ENCODE measurements around the gene AGK.

Gene AGK

DNA sequence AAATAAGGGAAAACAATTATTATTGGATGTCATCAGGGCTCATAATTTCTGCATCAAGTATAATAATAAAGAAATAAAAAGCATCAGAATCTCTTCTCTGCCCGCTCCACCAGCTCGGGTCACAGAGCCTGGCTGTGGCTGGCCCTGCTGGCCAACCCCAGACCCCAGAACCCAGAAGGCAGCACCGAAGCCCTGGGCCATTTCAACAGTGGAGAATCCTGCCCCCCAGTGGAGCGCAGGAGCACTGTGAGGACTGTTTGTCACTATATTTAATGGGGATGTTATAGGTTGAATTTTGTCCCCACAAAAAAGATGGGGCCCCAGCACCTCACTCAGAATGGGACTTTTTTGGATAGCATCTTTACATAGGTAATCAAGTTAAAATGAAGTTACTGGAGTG is 123.5 kb downstream of the AGK start:
- TF ChIP-seq GABPA (IDR thresholded peaks at IDR 0.05; ENCODE audit: low read depth) = no peak
- TF ChIP-seq POLR2AphosphoS5 (IDR thresholded peaks at IDR 0.05; ENCODE audit: low read depth) = no peak
- TF ChIP-seq, protein P1, sequence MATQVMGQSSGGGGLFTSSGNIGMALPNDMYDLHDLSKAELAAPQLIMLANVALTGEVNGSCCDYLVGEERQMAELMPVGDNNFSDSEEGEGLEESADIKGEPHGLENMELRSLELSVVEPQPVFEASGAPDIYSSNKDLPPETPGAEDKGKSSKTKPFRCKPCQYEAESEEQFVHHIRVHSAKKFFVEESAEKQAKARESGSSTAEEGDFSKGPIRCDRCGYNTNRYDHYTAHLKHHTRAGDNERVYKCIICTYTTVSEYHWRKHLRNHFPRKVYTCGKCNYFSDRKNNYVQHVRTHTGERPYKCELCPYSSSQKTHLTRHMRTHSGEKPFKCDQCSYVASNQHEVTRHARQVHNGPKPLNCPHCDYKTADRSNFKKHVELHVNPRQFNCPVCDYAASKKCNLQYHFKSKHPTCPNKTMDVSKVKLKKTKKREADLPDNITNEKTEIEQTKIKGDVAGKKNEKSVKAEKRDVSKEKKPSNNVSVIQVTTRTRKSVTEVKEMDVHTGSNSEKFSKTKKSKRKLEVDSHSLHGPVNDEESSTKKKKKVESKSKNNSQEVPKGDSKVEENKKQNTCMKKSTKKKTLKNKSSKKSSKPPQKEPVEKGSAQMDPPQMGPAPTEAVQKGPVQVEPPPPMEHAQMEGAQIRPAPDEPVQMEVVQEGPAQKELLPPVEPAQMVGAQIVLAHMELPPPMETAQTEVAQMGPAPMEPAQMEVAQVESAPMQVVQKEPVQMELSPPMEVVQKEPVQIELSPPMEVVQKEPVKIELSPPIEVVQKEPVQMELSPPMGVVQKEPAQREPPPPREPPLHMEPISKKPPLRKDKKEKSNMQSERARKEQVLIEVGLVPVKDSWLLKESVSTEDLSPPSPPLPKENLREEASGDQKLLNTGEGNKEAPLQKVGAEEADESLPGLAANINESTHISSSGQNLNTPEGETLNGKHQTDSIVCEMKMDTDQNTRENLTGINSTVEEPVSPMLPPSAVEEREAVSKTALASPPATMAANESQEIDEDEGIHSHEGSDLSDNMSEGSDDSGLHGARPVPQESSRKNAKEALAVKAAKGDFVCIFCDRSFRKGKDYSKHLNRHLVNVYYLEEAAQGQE (IDR thresholded peaks at IDR 0.05; ENCODE audit: insufficient replicate concordance, low read depth) = no peak
- TF ChIP-seq, protein P2, sequence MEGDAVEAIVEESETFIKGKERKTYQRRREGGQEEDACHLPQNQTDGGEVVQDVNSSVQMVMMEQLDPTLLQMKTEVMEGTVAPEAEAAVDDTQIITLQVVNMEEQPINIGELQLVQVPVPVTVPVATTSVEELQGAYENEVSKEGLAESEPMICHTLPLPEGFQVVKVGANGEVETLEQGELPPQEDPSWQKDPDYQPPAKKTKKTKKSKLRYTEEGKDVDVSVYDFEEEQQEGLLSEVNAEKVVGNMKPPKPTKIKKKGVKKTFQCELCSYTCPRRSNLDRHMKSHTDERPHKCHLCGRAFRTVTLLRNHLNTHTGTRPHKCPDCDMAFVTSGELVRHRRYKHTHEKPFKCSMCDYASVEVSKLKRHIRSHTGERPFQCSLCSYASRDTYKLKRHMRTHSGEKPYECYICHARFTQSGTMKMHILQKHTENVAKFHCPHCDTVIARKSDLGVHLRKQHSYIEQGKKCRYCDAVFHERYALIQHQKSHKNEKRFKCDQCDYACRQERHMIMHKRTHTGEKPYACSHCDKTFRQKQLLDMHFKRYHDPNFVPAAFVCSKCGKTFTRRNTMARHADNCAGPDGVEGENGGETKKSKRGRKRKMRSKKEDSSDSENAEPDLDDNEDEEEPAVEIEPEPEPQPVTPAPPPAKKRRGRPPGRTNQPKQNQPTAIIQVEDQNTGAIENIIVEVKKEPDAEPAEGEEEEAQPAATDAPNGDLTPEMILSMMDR (IDR thresholded peaks at IDR 0.05; ENCODE audit: insufficient read depth, low read length) = no peak
- no peak for TF ChIP-seq SPI1 (IDR thresholded peaks at IDR 0.05; ENCODE audit: borderline replicate concordance, low read depth)
- H3K4me3 ChIP-seq (replicated peaks; ENCODE audit: insufficient read depth, low read length) = no peak overlapping the region
- H3K27me3 ChIP-seq (ENCODE audit: insufficient read depth, poor library complexity, severe bottlenecking) = no peaks in the 10 kb centered on the region
- DNase-seq (ENCODE audit: low read depth in 1 of 2, low spot score in 1 of 2) = no peak
- no peak overlapping the region for H3K27ac ChIP-seq (replicated peaks)

DNA sequence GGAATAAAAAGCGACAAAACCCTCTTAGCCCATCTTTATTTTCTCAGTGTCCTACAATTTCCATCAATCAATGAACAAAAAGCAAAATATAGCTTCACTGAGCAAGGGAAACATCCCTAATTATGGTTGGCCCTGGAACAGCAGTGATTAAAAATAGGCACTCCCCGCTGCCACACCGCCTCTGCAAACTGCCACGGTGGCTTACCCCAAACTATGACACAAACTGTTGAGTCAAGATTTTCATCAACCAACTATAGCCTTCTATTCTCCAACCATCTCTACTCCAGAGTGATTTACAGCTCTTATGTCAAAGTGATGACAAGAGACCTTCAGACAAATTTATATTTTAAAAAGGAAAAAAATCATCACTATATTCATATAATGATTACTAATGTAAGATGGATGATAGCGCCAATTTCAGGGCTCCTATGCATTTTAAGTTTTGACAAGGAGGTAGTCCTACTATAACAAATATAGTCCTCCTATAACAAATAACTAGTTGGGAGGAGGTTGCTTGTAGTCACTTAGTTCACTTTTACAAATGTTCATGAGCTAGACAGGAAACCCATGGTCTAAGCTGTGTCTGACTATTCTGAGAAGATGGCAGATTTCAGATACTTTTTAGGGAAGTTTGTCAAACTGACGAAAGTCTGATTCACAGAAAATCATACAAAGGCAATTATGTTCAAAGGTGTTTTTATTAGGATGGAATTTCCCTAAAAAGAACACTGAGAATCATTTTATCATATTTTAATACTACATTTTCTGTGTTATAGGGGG is 124.4 kb downstream of the AGK start:
- Histone ChIP-seq H3K27me3 (ENCODE audit: insufficient read depth, poor library complexity, severe bottlenecking) (no peaks in the 10 kb centered on the region), H3K4me3 (replicated peaks; ENCODE audit: insufficient read depth, low read length) (no peak overlapping the region), H3K27ac (replicated peaks) (no peak overlapping the region)
- DNase-seq (ENCODE audit: low read depth in 1 of 2, low spot score in 1 of 2) = peak in 1 of 2 experiments; percentile 39
- TF ChIP-seq SPI1 (IDR thresholded peaks at IDR 0.05; ENCODE audit: borderline replicate concordance, low read depth) (no peak), GABPA (IDR thresholded peaks at IDR 0.05; ENCODE audit: low read depth) (no peak), POLR2AphosphoS5 (IDR thresholded peaks at IDR 0.05; ENCODE audit: low read depth) (no peak)
- TF ChIP-seq, protein P2 (IDR thresholded peaks at IDR 0.05; ENCODE audit: insufficient read depth, low read length) = no peak
- TF ChIP-seq, protein P1 (IDR thresholded peaks at IDR 0.05; ENCODE audit: insufficient replicate concordance, low read depth) = no peak

DNA sequence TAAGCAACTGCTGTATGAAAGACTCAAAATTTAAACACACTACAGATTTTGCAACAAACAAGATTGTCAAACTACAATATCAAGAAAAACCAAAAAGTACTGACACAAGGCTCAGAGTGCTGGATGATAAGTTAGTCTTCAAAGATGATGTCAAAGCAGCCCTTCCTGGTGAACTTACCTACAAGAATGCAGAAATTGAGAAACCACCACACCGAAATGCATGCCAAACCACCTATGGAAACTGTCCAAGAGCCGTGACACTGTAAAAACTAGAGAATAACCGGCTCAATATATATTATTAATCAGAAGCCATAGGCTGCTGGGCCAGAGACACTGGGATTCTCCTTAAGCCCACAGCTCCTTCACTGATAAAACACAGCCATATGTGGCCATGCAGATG is 125.4 kb downstream of the AGK start:
- no peak for DNase-seq (ENCODE audit: low read depth in 1 of 2, low spot score in 1 of 2)
- TF ChIP-seq, protein P1 (IDR thresholded peaks at IDR 0.05; ENCODE audit: insufficient replicate concordance, low read depth) = no peak
- TF ChIP-seq POLR2AphosphoS5 (IDR thresholded peaks at IDR 0.05; ENCODE audit: low read depth) (no peak), SPI1 (IDR thresholded peaks at IDR 0.05; ENCODE audit: borderline replicate concordance, low read depth) (no peak), GABPA (IDR thresholded peaks at IDR 0.05; ENCODE audit: low read depth) (no peak)
- TF ChIP-seq, protein P2 (IDR thresholded peaks at IDR 0.05; ENCODE audit: insufficient read depth, low read length) = no peak
- peak overlapping the region; percentile 13; the same call in 1 of the 2 replicates for H3K27ac ChIP-seq (replicated peaks)
- H3K27me3 ChIP-seq (ENCODE audit: insufficient read depth, poor library complexity, severe bottlenecking) = no peaks in the 10 kb centered on the region
- H3K4me3 ChIP-seq (replicated peaks; ENCODE audit: insufficient read depth, low read length) = no peak overlapping the region

Measured in HL-60 (cell line).